GM23338 (cell line): ENCODE results near the gene PHKB. TPM values are rescaled to one million over a fixed set of nuclear protein-coding genes. Genes with fewer than 3 reads are reported as not detected.

ENCODE experiments used
- ATAC-seq: fragments of 200-7000 bp; cut with Tn5 transposase; 3 replicates; pipeline ENCODE4 v1.9.1; 2020
- DNase-seq: peaks from one replicate; pipeline ENCODE4 v3.0.0-alpha.2; 2015; ENCODE audit warnings: low spot score
- H2AFZ ChIP-seq: fragments of 200-600 bp; sonication (generic); 2 replicates; pipeline ENCODE4 v1.8.0; 2016; ENCODE audit warnings: antibody characterized with exemption, mild to moderate bottlenecking, moderate library complexity
- H3F3A ChIP-seq: fragments of 200-600 bp; sonication (generic); replicated peaks from 2 replicates; pipeline ENCODE4 v1.8.0; 2017; ENCODE audit warnings: antibody characterized with exemption, mixed run types, low read depth
- H3K27ac ChIP-seq: fragments of 200-600 bp; sonication (generic); 2 replicates; pipeline ENCODE4 v1.6.1; 2016; ENCODE audit warnings: low read depth
- H3K27me3 ChIP-seq: fragments of 200-600 bp; sonication (generic); 2 replicates; pipeline ENCODE4 v1.8.0; 2016; ENCODE audit warnings: mild to moderate bottlenecking, mixed run types, moderate library complexity; ENCODE audit not compliant: insufficient read depth
- H3K36me3 ChIP-seq: fragments of 200-600 bp; sonication (generic); 2 replicates; pipeline ENCODE4 v1.8.0; 2016; ENCODE audit warnings: mild to moderate bottlenecking; ENCODE audit not compliant: insufficient read depth
- H3K4me1 ChIP-seq: fragments of 200-600 bp; sonication (generic); 2 replicates; pipeline ENCODE4 v1.8.0; 2016; ENCODE audit warnings: mild to moderate bottlenecking, moderate library complexity; ENCODE audit not compliant: insufficient read depth
- H3K4me2 ChIP-seq: fragments of 200-600 bp; sonication (generic); 2 replicates; pipeline ENCODE4 v1.7.1; 2017; ENCODE audit warnings: mixed run types
- H3K4me3 ChIP-seq: fragments of 200-600 bp; sonication (generic); 2 replicates; pipeline ENCODE4 v1.6.1; 2016; ENCODE audit warnings: mixed run types
- H3K79me2 ChIP-seq: fragments of 200-600 bp; sonication (generic); replicated peaks from 2 replicates; pipeline ENCODE4 v1.8.0; 2017; ENCODE audit warnings: mild to moderate bottlenecking; ENCODE audit not compliant: insufficient read depth
- H3K9me2 ChIP-seq: fragments of 200-600 bp; sonication (generic); 2 replicates; pipeline ENCODE4 v1.8.0; 2017; ENCODE audit not compliant: insufficient read depth
- H4K20me1 ChIP-seq: fragments of 200-600 bp; sonication (generic); replicated peaks from 2 replicates; pipeline ENCODE4 v1.8.0; 2017; ENCODE audit warnings: mild to moderate bottlenecking; ENCODE audit not compliant: insufficient read depth
- H3K27ac Mint-ChIP-seq: 2 replicates; pipeline ENCODE4 v1.8.0; 2020; ENCODE audit warnings: inconsistent platforms, mild to moderate bottlenecking, moderate library complexity, mixed read lengths
- H3K27me3 Mint-ChIP-seq: 3 replicates; pipeline ENCODE4 v1.8.0; 2022; ENCODE audit warnings: low read depth, mild to moderate bottlenecking, moderate library complexity, mixed read lengths, inconsistent platforms; ENCODE audit not compliant: insufficient read depth, poor library complexity
- H3K36me3 Mint-ChIP-seq: 3 replicates; pipeline ENCODE4 v1.8.0; 2021; ENCODE audit warnings: low read depth, mild to moderate bottlenecking, inconsistent platforms, moderate library complexity, mixed read lengths
- H3K4me1 Mint-ChIP-seq: 3 replicates; pipeline ENCODE4 v1.8.0; 2020; ENCODE audit warnings: mild to moderate bottlenecking, inconsistent platforms, mixed read lengths
- H3K4me3 Mint-ChIP-seq: 3 replicates; pipeline ENCODE4 v1.8.0; 2021; ENCODE audit warnings: moderate library complexity, mild to moderate bottlenecking, inconsistent platforms, mixed read lengths
- H3K9me3 Mint-ChIP-seq: 3 replicates; pipeline ENCODE4 v1.8.0; 2020; ENCODE audit warnings: moderate library complexity, mild to moderate bottlenecking, inconsistent platforms, mixed read lengths
- CREB1 ChIP-seq: fragments of 250-450 bp; sonication (Bioruptor Pico); IDR thresholded peaks from 2 replicates; pipeline ENCODE4 v1.5.0; 2020; ENCODE audit warnings: low read depth, mild to moderate bottlenecking, moderate library complexity
- CTCF ChIP-seq, 2 experiments: fragments of 200-600 bp in 1 of 2; sonication (generic) in 1 of 2; conservative IDR thresholded peaks; 2 replicates each; pipeline versions ENCODE4 v1.5.1 to v1.6.1; 2016 to 2017; ENCODE audit warnings: antibody characterized with exemption in 2 of 2, low read depth in 2 of 2, mild to moderate bottlenecking in 2 of 2, moderate library complexity in 1 of 2
- EZH2 ChIP-seq: fragments of 200-600 bp; sonication (generic); IDR thresholded peaks from one replicate; pipeline ENCODE4 v1.8.0; 2017; ENCODE audit warnings: antibody characterized with exemption, mild to moderate bottlenecking, low read depth; ENCODE audit not compliant: unreplicated experiment
- EZH2phosphoT487 ChIP-seq: fragments of 200-600 bp; sonication (generic); IDR thresholded peaks from one replicate; pipeline ENCODE4 v1.8.1; 2018; ENCODE audit warnings: antibody characterized with exemption; ENCODE audit not compliant: unreplicated experiment
- JUNB ChIP-seq: IDR thresholded peaks from one replicate; pipeline ENCODE4 v1.6.1; 2016; ENCODE audit warnings: antibody characterized with exemption; ENCODE audit not compliant: unreplicated experiment
- NANOG ChIP-seq: IDR thresholded peaks from 2 replicates; pipeline ENCODE4 v1.6.1; 2016; ENCODE audit warnings: antibody characterized with exemption, borderline replicate concordance
- POLR2AphosphoS5 ChIP-seq: IDR thresholded peaks from 2 replicates; pipeline ENCODE4 v1.6.1; 2016; ENCODE audit warnings: antibody characterized with exemption, low read depth
- STAT1 ChIP-seq: IDR thresholded peaks from one replicate; pipeline ENCODE4 v1.6.1; 2016; ENCODE audit warnings: antibody characterized with exemption; ENCODE audit not compliant: unreplicated experiment
- ZNF114 ChIP-seq: fragments of 250-450 bp; sonication (Bioruptor Pico); IDR thresholded peaks from 2 replicates; pipeline ENCODE4 v1.5.0; 2020; ENCODE audit warnings: mild to moderate bottlenecking, moderate library complexity
- ZNF331 ChIP-seq: fragments of 250-450 bp; sonication (Bioruptor Pico); IDR thresholded peaks from 2 replicates; pipeline ENCODE4 v1.5.0; 2020; ENCODE audit warnings: low read depth, mild to moderate bottlenecking, moderate library complexity
- ZNF462 ChIP-seq: fragments of 250-450 bp; sonication (Bioruptor Pico); IDR thresholded peaks from 2 replicates; pipeline ENCODE4 v1.5.0; 2020; ENCODE audit warnings: mild to moderate bottlenecking, moderate library complexity
- polyA plus RNA-seq: library from polyadenylated mRNA; unstranded; fragments of >200 nt; fragmentation: Nextera tagmentation; extraction: Ambion mirVana; gene quantifications from 2 replicates; pipeline ENCODE4 v1.2.1, GENCODE V29; 2016
- total RNA-seq: library from RNA; depleted of rRNA; stranded (reverse); fragments of >200 nt; shearing (Covaris generic); gene quantifications from 2 replicates; pipeline ENCODE4 v1.2.3, GENCODE V29; 2014
- TF ChIP-seq, protein P1 (sequence below): IDR thresholded peaks from 2 replicates; pipeline ENCODE4 v1.6.1; 2016; ENCODE audit warnings: antibody characterized with exemption
- TF ChIP-seq, protein P2 (sequence below): IDR thresholded peaks from one replicate; pipeline ENCODE4 v1.6.1; 2018; ENCODE audit warnings: antibody characterized with exemption; ENCODE audit not compliant: unreplicated experiment

The PHKB gene
- total and polyA plus RNA-seq, 2 experiments from 2014 or later = 20.3 to 57.3 TPM

GRCh38 chr16:47499700-47500264, 38.7 kb downstream of the PHKB start:
- no peaks in the 10 kb centered on the region for H3K9me3 Mint-ChIP-seq
- Histone ChIP-seq H3K79me2 (peaks cover 8% of the 10 kb centered on the region; the same call in 1 of the 2 replicates), H3K4me1 (no peaks in the 10 kb centered on the region), H3K9me2 (no peaks in the 10 kb centered on the region), H4K20me1 (no peaks in the 10 kb centered on the region), H3K4me3 (no peak overlapping the region), H3K36me3 (no peaks in the 10 kb centered on the region; the same call in 1 of the 2 replicates), H3F3A (no peaks in the 10 kb centered on the region), H3K27ac (no peak overlapping the region), H2AFZ (no peak overlapping the region), H3K4me2 (no peak overlapping the region), H3K27me3 (no peaks in the 10 kb centered on the region)
- no peaks in the 10 kb centered on the region for H3K4me1 Mint-ChIP-seq
- no peak overlapping the region for H3K4me3 Mint-ChIP-seq
- peaks cover 9% of the 10 kb centered on the region for H3K36me3 Mint-ChIP-seq
- no peaks in the 10 kb centered on the region for H3K27me3 Mint-ChIP-seq
- ATAC-seq (no peak), DNase-seq (no peak)
- H3K27ac Mint-ChIP-seq = no peak overlapping the region
- TF ChIP-seq JUNB (no peak), ZNF114 (CRISPR knock-in tag) (no peak), EZH2 (no peak), CREB1 (CRISPR knock-in tag) (no peak), POLR2AphosphoS5 (no peak), CTCF (conservative IDR thresholded peaks at IDR 0.05; ENCODE audit: low read depth in 2 of 2) (no peak), ZNF331 (CRISPR knock-in tag) (no peak), NANOG (no peak), ZNF462 (CRISPR knock-in tag) (no peak), STAT1 (no peak), EZH2phosphoT487 (no peak)
- TF ChIP-seq, protein P1, sequence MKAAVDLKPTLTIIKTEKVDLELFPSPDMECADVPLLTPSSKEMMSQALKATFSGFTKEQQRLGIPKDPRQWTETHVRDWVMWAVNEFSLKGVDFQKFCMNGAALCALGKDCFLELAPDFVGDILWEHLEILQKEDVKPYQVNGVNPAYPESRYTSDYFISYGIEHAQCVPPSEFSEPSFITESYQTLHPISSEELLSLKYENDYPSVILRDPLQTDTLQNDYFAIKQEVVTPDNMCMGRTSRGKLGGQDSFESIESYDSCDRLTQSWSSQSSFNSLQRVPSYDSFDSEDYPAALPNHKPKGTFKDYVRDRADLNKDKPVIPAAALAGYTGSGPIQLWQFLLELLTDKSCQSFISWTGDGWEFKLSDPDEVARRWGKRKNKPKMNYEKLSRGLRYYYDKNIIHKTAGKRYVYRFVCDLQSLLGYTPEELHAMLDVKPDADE = no peak
- TF ChIP-seq, protein P2, sequence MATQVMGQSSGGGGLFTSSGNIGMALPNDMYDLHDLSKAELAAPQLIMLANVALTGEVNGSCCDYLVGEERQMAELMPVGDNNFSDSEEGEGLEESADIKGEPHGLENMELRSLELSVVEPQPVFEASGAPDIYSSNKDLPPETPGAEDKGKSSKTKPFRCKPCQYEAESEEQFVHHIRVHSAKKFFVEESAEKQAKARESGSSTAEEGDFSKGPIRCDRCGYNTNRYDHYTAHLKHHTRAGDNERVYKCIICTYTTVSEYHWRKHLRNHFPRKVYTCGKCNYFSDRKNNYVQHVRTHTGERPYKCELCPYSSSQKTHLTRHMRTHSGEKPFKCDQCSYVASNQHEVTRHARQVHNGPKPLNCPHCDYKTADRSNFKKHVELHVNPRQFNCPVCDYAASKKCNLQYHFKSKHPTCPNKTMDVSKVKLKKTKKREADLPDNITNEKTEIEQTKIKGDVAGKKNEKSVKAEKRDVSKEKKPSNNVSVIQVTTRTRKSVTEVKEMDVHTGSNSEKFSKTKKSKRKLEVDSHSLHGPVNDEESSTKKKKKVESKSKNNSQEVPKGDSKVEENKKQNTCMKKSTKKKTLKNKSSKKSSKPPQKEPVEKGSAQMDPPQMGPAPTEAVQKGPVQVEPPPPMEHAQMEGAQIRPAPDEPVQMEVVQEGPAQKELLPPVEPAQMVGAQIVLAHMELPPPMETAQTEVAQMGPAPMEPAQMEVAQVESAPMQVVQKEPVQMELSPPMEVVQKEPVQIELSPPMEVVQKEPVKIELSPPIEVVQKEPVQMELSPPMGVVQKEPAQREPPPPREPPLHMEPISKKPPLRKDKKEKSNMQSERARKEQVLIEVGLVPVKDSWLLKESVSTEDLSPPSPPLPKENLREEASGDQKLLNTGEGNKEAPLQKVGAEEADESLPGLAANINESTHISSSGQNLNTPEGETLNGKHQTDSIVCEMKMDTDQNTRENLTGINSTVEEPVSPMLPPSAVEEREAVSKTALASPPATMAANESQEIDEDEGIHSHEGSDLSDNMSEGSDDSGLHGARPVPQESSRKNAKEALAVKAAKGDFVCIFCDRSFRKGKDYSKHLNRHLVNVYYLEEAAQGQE = no peak
